Measurements from ENCODE around the gene AMPD3.

AMPD3 gene

DNA sequence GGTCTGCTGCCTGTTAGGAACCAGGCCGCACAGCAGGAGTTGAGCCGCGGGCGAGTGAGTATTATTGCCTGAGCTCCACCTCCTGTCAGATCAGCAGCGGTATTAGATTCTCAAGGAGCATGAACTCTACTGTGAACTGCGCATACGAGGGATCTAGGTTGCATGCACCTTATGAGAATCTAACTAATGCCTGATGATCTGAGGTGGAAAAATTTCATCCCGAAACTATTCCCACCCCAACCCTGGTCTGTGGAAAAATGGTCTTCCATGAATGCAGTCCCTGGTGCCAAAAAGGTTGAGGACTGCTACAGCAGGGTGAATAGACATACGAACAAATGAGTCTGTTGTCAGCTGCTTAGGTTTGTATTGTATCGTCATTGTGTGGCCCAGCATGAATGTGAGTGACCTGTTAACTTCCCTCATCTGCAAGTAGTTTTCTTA, 56.1 kb downstream of the AMPD3 start:
- Histone ChIP-seq H2BK120ac (ENCODE audit: low read depth, low read length) (no peak overlapping the region), H3K56ac (ENCODE audit: low read length) (no peak overlapping the region), H3K4me2 (ENCODE audit: low read length) (no peak overlapping the region), H2AK5ac (ENCODE audit: low read length) (no peak overlapping the region), H3K27ac (ENCODE audit: low read depth, low read length) (no peak overlapping the region), H3K18ac (ENCODE audit: low read length) (peak overlapping the region; percentile 9), H2BK15ac (replicated peaks; ENCODE audit: low read depth) (no peak overlapping the region), H3K79me2 (ENCODE audit: control insufficient read depth, insufficient read depth, low read length) (no peaks in the 10 kb centered on the region), H2BK5ac (ENCODE audit: low read length) (no peak overlapping the region), H3K9ac (ENCODE audit: low read length) (no peak overlapping the region), H3K4me1 (ENCODE audit: control insufficient read depth, low read depth, low read length) (no peaks in the 10 kb centered on the region), H4K8ac (ENCODE audit: low read depth, low read length) (no peak overlapping the region), H3K4me3 (ENCODE audit: low read length) (no peak overlapping the region), H3K4ac (ENCODE audit: low read depth, low read length) (no peak overlapping the region), H3K79me1 (ENCODE audit: low read length) (no peaks in the 10 kb centered on the region), H4K5ac (ENCODE audit: low read length) (no peak overlapping the region), H3K27me3 (ENCODE audit: insufficient read depth, low read length, poor library complexity) (no peaks in the 10 kb centered on the region), H3K36me3 (ENCODE audit: control insufficient read depth, insufficient read depth, low read length) (no peaks in the 10 kb centered on the region), H3K23ac (ENCODE audit: low read length) (no peak overlapping the region)
- peak; percentile 73 for DNase-seq
- WGBS (ENCODE audit: extremely low coverage, insufficient coverage, low lambda C conversion rate) = no CpG with 5 or more reads among the region's 10 CpGs

DNA sequence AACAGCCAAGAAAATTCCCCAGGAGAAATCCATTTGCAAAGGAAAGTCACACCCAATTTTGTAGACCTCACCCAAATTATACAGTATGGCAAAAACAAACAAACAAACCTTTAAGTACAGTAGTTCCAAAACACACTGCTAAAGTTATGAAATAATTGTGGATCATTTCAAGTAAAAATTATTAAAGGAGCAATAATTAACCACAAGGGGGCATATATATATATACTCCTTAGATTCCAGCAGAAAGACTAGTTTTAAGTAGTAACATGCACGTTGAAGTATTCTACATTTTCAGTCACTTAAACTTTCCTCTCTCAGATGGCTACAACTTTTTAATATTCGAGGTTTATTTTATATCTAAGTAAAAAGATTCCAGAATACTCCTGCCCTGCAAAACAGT, 59.1 kb downstream of the AMPD3 start:
- H2AK5ac ChIP-seq (ENCODE audit: low read length) = no peak overlapping the region
- H3K4me1 ChIP-seq (ENCODE audit: control insufficient read depth, low read depth, low read length) = no peaks in the 10 kb centered on the region
- H2BK120ac ChIP-seq (ENCODE audit: low read depth, low read length) = no peak overlapping the region
- no peak overlapping the region for H2BK5ac ChIP-seq (ENCODE audit: low read length)
- no peak overlapping the region for H4K5ac ChIP-seq (ENCODE audit: low read length)
- no peaks in the 10 kb centered on the region for H3K79me2 ChIP-seq (ENCODE audit: control insufficient read depth, insufficient read depth, low read length)
- H3K56ac ChIP-seq (ENCODE audit: low read length) = no peak overlapping the region
- no peak overlapping the region for H4K8ac ChIP-seq (ENCODE audit: low read depth, low read length)
- no peaks in the 10 kb centered on the region for H3K27me3 ChIP-seq (ENCODE audit: insufficient read depth, low read length, poor library complexity)
- H3K23ac ChIP-seq (ENCODE audit: low read length) = no peak overlapping the region
- no peaks in the 10 kb centered on the region for H3K79me1 ChIP-seq (ENCODE audit: low read length)
- DNase-seq = no peak
- H3K4me2 ChIP-seq (ENCODE audit: low read length) = no peak overlapping the region
- no peak overlapping the region for H3K9ac ChIP-seq (ENCODE audit: low read length)
- H3K4ac ChIP-seq (ENCODE audit: low read depth, low read length) = no peak overlapping the region
- WGBS (ENCODE audit: extremely low coverage, insufficient coverage, low lambda C conversion rate) = no CpG with 5 or more reads among the region's 2 CpGs
- H3K18ac ChIP-seq (ENCODE audit: low read length) = no peak overlapping the region
- H3K4me3 ChIP-seq (ENCODE audit: low read length) = no peak overlapping the region
- H2BK15ac ChIP-seq (replicated peaks; ENCODE audit: low read depth) = no peak overlapping the region
- H3K27ac ChIP-seq (ENCODE audit: low read depth, low read length) = no peak overlapping the region
- no peaks in the 10 kb centered on the region for H3K36me3 ChIP-seq (ENCODE audit: control insufficient read depth, insufficient read depth, low read length)

DNA sequence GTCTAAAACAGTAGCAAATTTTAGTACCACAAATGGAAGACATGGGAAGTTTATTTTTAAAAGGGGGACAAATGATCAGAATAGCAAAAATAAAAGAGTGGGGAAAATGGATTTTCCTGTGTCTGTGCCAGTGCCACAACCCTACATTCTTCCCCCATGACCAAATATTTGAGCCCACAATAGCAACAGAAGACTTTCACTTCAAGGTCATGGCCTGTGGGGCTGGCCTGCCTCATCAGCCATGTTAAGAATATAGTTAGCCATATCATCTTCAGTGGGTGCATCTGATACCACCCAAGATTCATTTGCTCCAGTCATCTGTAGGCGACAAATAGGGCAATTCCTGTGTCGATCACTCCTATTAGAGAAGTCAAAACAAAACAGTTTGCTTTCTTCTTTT, 59.6 kb downstream of the AMPD3 start:
- Histone ChIP-seq H4K8ac (ENCODE audit: low read depth, low read length) (no peak overlapping the region), H3K27ac (ENCODE audit: low read depth, low read length) (no peak overlapping the region), H3K4me3 (ENCODE audit: low read length) (no peak overlapping the region), H3K79me1 (ENCODE audit: low read length) (no peaks in the 10 kb centered on the region), H3K4me2 (ENCODE audit: low read length) (no peak overlapping the region), H3K23ac (ENCODE audit: low read length) (no peak overlapping the region), H3K79me2 (ENCODE audit: control insufficient read depth, insufficient read depth, low read length) (no peaks in the 10 kb centered on the region), H3K18ac (ENCODE audit: low read length) (no peak overlapping the region), H4K5ac (ENCODE audit: low read length) (no peak overlapping the region), H3K4ac (ENCODE audit: low read depth, low read length) (no peak overlapping the region), H2AK5ac (ENCODE audit: low read length) (no peak overlapping the region), H2BK120ac (ENCODE audit: low read depth, low read length) (no peak overlapping the region), H2BK5ac (ENCODE audit: low read length) (no peak overlapping the region), H2BK15ac (replicated peaks; ENCODE audit: low read depth) (no peak overlapping the region), H3K27me3 (ENCODE audit: insufficient read depth, low read length, poor library complexity) (no peaks in the 10 kb centered on the region), H3K36me3 (ENCODE audit: control insufficient read depth, insufficient read depth, low read length) (no peaks in the 10 kb centered on the region), H3K56ac (ENCODE audit: low read length) (no peak overlapping the region), H3K4me1 (ENCODE audit: control insufficient read depth, low read depth, low read length) (no peaks in the 10 kb centered on the region), H3K9ac (ENCODE audit: low read length) (no peak overlapping the region)
- WGBS (ENCODE audit: extremely low coverage, insufficient coverage, low lambda C conversion rate) = no CpG with 5 or more reads among the region's 2 CpGs
- no peak for DNase-seq

DNA sequence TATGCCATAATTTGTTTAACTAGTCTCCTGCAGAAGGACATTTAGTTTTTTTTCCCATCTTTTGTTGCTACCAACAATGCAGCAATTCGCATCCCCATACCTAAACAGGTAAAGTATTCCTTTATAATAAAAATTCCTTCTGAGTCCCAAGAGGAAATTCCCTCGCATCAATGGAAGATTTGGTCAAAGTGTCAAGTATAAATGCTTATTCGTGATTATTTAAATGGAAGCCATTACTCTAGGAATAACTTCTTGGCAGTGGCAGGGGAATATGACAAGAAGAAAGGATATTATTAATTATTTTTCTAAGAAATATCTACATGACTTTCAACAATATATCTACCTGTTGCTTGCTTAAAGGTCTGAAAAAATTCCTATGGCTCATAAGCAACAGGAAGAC, 60.4 kb downstream of the AMPD3 start:
- no peak overlapping the region for H3K9ac ChIP-seq (ENCODE audit: low read length)
- H4K5ac ChIP-seq (ENCODE audit: low read length) = no peak overlapping the region
- no peak for DNase-seq
- H3K18ac ChIP-seq (ENCODE audit: low read length) = no peak overlapping the region
- H3K4ac ChIP-seq (ENCODE audit: low read depth, low read length) = no peak overlapping the region
- H2BK15ac ChIP-seq (replicated peaks; ENCODE audit: low read depth) = no peak overlapping the region
- H3K23ac ChIP-seq (ENCODE audit: low read length) = no peak overlapping the region
- H3K36me3 ChIP-seq (ENCODE audit: control insufficient read depth, insufficient read depth, low read length) = no peaks in the 10 kb centered on the region
- H2BK5ac ChIP-seq (ENCODE audit: low read length) = no peak overlapping the region
- H3K27me3 ChIP-seq (ENCODE audit: insufficient read depth, low read length, poor library complexity) = no peaks in the 10 kb centered on the region
- no peak overlapping the region for H3K27ac ChIP-seq (ENCODE audit: low read depth, low read length)
- H3K4me3 ChIP-seq (ENCODE audit: low read length) = no peak overlapping the region
- no peak overlapping the region for H2AK5ac ChIP-seq (ENCODE audit: low read length)
- H2BK120ac ChIP-seq (ENCODE audit: low read depth, low read length) = no peak overlapping the region
- no peaks in the 10 kb centered on the region for H3K4me1 ChIP-seq (ENCODE audit: control insufficient read depth, low read depth, low read length)
- H3K4me2 ChIP-seq (ENCODE audit: low read length) = no peak overlapping the region
- no peaks in the 10 kb centered on the region for H3K79me1 ChIP-seq (ENCODE audit: low read length)
- no CpG with 5 or more reads among the region's 3 CpGs for WGBS (ENCODE audit: extremely low coverage, insufficient coverage, low lambda C conversion rate)
- no peaks in the 10 kb centered on the region for H3K79me2 ChIP-seq (ENCODE audit: control insufficient read depth, insufficient read depth, low read length)
- no peak overlapping the region for H3K56ac ChIP-seq (ENCODE audit: low read length)
- H4K8ac ChIP-seq (ENCODE audit: low read depth, low read length) = no peak overlapping the region

DNA sequence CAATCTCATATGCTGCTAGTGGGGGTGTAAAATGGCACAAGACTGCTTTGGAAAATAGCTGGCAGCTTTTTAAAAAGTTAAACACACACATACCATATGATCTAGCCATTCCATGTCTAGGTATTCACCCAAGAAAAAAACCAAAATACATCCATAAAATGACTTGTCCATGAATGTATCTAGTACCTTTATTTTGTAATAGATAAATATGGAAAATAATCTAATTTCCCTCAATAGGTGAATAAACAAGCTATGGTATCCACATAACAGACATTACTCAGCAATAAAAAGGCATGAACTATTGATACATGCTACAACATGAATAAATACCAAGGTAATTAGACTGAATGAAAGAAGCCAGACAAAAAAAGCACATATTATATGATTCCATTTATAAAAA, 63.1 kb downstream of the AMPD3 start:
- H3K36me3 ChIP-seq (ENCODE audit: control insufficient read depth, insufficient read depth, low read length) = no peaks in the 10 kb centered on the region
- no peak overlapping the region for H2BK5ac ChIP-seq (ENCODE audit: low read length)

DNA sequence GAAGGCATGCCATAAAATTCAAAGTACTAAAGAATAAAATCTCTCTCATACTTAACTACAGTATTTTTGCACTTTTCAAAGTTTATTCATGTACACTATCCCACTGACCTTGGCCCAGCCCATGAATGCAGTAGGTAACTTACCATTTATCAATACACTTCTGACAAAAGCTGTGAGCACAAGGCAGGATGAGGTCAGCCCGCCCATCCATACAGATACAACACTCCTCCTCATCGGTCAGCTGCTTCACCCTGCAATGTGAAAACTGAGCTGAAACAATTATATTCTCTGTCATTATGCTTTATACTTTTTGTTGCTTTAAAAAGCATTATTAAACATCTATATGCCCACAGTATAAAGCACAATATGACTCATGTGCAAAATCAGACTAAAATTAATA, 63.8 kb downstream of the AMPD3 start:
- Histone ChIP-seq H3K9ac (ENCODE audit: low read length) (no peak overlapping the region), H2BK120ac (ENCODE audit: low read depth, low read length) (no peak overlapping the region), H3K18ac (ENCODE audit: low read length) (no peak overlapping the region), H2BK5ac (ENCODE audit: low read length) (no peak overlapping the region), H3K4me2 (ENCODE audit: low read length) (no peak overlapping the region), H3K23ac (ENCODE audit: low read length) (no peak overlapping the region), H3K4me3 (ENCODE audit: low read length) (no peak overlapping the region), H3K27me3 (ENCODE audit: insufficient read depth, low read length, poor library complexity) (no peaks in the 10 kb centered on the region), H3K79me1 (ENCODE audit: low read length) (no peaks in the 10 kb centered on the region), H2AK5ac (ENCODE audit: low read length) (no peak overlapping the region), H3K4me1 (ENCODE audit: control insufficient read depth, low read depth, low read length) (no peaks in the 10 kb centered on the region), H3K27ac (ENCODE audit: low read depth, low read length) (no peak overlapping the region), H3K36me3 (ENCODE audit: control insufficient read depth, insufficient read depth, low read length) (no peaks in the 10 kb centered on the region), H4K5ac (ENCODE audit: low read length) (no peak overlapping the region), H2BK15ac (replicated peaks; ENCODE audit: low read depth) (no peak overlapping the region), H3K56ac (ENCODE audit: low read length) (no peak overlapping the region), H3K4ac (ENCODE audit: low read depth, low read length) (no peak overlapping the region), H3K79me2 (ENCODE audit: control insufficient read depth, insufficient read depth, low read length) (no peaks in the 10 kb centered on the region), H4K8ac (ENCODE audit: low read depth, low read length) (no peak overlapping the region)
- whole genome bisulfite sequencing (ENCODE audit: extremely low coverage, insufficient coverage, low lambda C conversion rate) = no CpG with 5 or more reads among the region's 2 CpGs
- DNase-seq = no peak

More for the DNA sequence above, 63.1 kb downstream of the AMPD3 start:
- H2BK15ac ChIP-seq (replicated peaks; ENCODE audit: low read depth) = no peak overlapping the region
- no peak overlapping the region for H3K18ac ChIP-seq (ENCODE audit: low read length)
- H2AK5ac ChIP-seq (ENCODE audit: low read length) = no peak overlapping the region
- no peak overlapping the region for H3K9ac ChIP-seq (ENCODE audit: low read length)
- no peaks in the 10 kb centered on the region for H3K79me2 ChIP-seq (ENCODE audit: control insufficient read depth, insufficient read depth, low read length)
- DNase-seq = no peak
- no peak overlapping the region for H3K23ac ChIP-seq (ENCODE audit: low read length)
- no peak overlapping the region for H3K56ac ChIP-seq (ENCODE audit: low read length)
- no peaks in the 10 kb centered on the region for H3K79me1 ChIP-seq (ENCODE audit: low read length)
- no peak overlapping the region for H3K27ac ChIP-seq (ENCODE audit: low read depth, low read length)
- no peak overlapping the region for H3K4ac ChIP-seq (ENCODE audit: low read depth, low read length)
- H4K5ac ChIP-seq (ENCODE audit: low read length) = no peak overlapping the region
- H3K27me3 ChIP-seq (ENCODE audit: insufficient read depth, low read length, poor library complexity) = no peaks in the 10 kb centered on the region
- no peak overlapping the region for H2BK120ac ChIP-seq (ENCODE audit: low read depth, low read length)
- H4K8ac ChIP-seq (ENCODE audit: low read depth, low read length) = no peak overlapping the region
- H3K4me1 ChIP-seq (ENCODE audit: control insufficient read depth, low read depth, low read length) = no peaks in the 10 kb centered on the region
- no peak overlapping the region for H3K4me3 ChIP-seq (ENCODE audit: low read length)
- no peak overlapping the region for H3K4me2 ChIP-seq (ENCODE audit: low read length)
